Muscle of back (tissue), 11 donors: ENCODE results near the gene CUEDC2. TPM values are rescaled to one million over a fixed set of nuclear protein-coding genes. Genes with fewer than 3 reads are reported as not detected.

Source experiments
- DNase-seq, 3 donors: peaks; one replicate each; pipeline versions ENCODE4 v3.0.0 to v3.0.0-alpha.2; 2013
- polyA plus RNA-seq, 10 donors: library from polyadenylated mRNA; unstranded; fragments of 120-200 nt; gene quantifications; one replicate each; pipeline ENCODE4 v1.2.1, GENCODE V29; 2013; ENCODE audit not compliant: insufficient read length in 10 of 10

Gene CUEDC2
- polyA plus RNA-seq, 10 donors, result 45.7 to 63.9 (median 52.8) TPM

DNA sequence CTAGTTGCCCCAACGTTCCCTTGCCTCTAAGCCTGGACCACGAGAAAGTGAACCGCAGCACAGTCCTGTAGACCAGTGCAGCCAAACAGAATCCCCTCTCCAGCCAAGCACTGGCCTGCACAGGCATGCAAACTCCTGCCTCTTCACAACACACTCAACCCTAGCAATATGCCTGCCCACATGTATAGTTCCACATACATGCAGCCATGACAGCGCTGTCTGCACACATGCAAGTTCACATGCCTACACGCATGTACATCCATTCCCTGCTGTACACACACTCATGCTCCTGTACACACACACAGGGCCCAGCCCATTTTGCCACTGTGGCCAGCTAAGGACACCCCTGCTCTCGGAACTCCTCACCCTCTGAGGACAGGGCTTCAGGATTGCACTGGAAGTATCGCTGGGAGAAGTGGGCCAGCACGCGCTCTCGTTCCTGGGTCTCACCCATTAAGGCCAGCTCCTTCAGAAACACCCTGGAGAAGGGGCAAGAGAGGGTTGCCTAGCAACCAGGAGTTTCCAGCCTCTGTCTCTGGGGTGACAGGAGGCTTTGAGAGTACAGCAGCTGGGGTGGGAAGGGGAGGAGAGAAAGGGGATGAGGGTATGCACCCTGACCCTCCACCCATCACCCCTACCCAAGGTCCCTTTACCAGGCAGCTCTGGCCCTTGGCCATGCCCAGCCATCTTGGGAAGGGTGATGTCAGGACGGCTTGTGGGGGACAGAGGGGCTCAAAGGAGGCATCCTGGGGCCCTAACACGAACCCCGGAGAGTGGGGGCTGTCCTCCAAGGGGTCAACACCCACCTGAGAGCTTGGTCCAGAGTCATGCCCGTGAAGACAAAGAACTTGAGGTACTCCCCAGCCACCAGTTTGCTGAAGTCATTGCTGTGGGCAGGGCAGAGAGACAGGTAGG is 20.8 kb downstream of the CUEDC2 start:
- no peak for DNase-seq

DNA sequence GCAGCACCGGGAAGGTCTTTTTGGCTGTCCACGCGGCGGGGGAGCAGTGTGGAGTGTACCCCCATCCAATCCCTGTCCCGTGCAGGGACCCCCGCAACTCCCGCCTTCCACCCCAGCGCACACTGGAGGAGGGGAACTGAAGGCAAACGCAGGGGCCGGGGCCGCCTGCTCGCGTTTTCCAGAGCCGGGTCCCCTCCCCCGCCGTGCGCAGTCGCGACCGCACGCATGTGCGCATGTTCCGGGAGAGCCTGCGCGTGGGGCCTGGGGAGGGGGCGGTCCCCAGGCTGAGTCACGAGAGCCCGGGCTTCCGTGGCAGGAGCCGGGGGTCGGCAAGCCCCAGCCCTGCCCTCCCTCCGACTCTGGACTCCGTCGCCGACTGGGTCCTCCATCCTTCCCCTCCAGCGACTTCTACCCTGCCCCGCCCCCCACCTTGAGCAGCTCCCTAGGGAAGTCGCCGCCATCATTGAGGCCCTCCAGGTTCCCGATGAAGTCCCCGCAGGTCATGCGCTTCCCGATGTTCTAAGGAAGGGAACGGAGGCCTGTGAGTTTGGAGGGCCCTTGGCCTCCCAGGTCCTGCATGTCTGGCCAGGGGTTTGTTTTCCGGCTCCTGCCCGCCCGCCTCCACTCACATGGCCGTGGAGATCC is 21.8 kb downstream of the CUEDC2 start:
- peak in 2 of 3 donors; percentile 76 to 90 for DNase-seq

DNA sequence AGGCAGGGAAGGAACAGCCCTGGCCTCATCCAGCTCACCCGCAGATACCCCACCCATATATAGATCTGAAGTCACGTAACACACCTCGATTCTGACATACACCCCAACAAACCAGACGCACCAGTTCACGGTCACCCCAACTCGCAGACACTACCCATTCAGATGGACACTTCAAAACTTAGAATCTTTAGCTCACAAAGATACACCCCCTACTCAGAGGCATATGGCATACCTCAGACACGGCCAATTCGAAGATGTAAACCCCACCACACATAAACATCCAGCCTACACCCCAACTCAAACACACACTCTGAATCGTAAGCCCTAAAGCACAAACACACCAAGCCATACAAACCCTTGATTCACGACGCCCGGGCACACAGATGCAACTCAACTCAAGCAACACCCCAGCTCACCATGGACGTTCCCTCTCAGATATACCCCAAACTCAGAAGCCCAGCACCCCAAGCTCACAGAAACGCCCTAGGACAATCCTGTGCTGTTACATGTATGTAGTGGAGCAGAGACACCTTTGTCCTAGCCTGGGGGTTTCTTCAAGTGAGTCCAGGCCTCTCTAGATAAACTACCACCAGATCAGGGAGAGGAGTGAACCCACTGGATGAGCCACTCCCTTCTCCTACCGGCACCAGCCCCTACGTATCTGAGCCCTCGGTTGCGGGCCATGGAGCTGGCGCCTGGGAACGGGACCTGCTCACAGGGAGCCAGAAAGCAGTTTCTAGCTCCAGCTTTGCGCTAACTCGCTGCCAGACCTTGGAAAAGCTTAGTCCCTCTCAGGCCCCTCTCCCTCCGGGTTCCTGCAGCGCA is 22.6 kb downstream of the CUEDC2 start:
- no peak for DNase-seq

DNA sequence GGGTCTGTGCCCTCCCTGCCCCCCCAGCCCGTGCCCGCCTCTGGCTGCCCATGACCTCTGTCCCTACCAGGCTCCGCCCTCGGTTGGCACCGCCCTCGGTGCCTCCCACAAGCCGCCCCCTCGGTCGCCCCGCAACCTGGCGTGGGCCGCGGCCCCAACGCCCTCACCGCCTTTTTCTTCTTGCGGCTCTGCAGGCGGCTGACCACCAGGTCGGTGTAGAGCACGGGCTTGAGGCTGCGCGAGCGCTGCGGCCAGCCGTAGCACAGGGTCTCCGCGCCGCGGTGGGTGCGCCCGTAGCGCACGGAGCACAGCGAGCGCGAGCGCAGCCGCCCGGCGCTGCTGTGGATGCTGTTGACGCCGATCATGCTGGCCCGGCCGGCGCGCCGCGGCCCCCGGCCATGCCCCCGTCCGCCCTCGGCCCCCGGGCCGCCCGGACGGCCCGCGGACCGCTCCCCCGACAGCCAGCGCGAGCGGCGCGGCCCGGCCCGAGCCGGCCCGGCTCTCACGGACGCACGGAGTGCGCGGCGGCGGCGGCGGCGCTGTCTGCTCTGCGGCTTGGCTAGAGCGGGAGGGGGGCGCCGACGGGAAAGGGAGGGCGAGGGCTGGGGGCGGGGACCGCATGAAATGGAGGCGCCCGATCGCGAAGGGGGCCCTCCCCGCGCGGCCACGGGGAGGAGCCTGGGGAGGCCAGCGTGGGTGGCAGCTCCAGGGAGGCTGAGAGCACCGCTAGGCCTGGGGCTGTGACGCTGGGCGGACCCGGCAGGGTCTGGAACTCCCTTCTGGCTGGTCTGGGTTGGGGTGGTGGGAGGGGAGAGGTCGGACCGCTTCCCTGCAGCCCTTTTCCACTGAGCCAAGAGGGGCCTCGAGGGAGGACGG is 23.4 kb downstream of the CUEDC2 start:
- peak; percentile 32 to 88 (median 69) for DNase-seq

DNA sequence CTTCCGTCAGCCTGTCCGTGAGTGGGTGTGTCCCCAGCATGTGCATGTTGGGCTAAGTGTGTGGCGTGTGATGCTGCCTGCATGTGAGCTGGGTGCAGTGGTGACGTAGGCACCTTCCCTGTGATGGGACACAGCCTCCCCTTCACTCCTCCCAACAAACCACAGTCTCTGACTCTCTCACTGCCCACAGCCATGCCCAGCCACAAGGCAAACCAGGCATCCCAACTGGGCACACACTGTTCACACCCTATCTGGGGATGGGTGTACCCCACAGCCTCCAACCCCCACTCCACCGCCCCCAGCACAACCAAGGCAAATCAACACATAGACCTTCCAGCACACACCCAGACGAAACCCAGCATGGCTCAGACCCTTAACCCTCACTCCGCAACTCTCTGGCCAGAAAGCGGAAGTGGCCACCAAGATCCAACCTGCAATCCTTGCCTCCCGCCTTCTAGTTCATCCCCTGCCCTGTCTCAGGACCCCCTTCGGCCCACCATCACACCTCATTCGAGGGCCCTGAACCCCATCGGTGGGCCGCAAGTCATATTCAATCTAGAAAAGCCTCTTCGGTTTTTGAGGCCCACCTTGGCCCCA is 24.1 kb downstream of the CUEDC2 start:
- DNase-seq, result no peak

DNA sequence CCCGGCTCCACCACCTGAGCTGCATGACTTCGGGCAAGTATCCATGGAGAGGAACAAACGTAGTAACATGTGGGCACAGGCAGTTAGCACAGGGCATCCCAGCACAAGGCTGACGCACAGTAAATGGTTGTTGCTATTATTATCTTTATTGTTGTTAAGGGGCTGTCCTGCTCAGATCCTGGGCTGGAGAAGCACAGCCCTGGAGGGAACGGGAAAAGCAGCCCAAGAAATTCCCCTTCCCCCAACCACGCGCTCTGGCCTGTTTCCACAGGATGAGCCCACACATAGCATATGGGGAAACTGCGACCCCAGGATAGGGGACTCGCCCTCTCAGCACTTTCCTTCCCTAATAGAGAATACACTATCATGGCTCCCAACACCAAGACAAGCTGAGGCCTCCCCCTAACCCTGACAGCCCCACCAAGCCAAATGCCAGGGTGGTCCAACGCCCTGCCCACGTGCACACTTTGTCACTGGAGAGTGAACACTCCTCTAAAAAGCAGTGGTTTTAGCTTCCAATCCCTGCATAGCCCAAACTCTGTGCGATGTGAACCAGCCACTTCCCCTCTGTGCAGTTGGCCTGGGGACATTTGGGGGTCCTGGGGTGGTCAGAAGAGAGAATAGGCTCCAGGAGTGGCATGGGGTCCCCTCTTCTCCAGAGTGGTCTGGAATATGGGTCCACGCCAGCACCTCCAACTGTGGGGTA is 24.8 kb downstream of the CUEDC2 start:
- no peak for DNase-seq

DNA sequence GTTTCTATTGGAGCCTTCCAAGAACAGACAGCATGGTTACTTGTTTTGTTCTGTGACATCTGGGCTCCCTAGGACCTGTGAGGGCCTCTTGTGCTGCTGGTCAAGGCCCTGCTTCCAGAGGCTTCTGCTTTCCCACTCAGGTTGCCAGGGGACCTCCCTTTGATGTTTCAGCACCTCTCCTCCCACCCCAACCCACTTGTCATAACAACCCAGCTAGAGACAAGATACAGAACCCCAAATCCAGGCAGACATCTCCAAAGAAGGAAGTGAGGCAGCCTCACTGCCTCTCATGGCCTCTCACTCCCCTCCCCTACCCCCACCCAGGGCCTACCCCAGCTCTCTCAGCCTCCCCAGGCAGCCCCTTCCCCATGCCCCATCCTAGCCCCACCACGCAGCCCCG is 25.6 kb downstream of the CUEDC2 start:
- no peak for DNase-seq

DNA sequence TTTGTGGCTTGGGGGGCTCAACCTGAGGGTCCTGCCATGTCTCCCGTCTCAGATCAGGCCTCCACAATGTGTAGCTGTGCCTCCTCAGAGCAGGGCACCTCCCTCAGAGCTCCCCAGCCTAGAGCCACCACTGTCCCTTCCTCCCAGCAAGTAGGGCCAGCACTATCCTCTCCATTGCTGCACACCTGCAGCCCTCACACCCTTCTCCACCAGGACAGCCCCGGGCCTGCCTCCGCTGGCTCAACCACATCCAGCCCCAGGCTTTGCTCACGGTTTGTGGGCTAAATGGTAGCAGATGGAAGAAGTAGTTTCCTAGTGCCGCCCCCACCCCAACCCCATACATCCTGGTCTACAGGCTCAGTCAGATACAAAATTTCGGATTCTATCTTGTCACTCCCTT is 26.7 kb downstream of the CUEDC2 start:
- no peak for DNase-seq

DNA sequence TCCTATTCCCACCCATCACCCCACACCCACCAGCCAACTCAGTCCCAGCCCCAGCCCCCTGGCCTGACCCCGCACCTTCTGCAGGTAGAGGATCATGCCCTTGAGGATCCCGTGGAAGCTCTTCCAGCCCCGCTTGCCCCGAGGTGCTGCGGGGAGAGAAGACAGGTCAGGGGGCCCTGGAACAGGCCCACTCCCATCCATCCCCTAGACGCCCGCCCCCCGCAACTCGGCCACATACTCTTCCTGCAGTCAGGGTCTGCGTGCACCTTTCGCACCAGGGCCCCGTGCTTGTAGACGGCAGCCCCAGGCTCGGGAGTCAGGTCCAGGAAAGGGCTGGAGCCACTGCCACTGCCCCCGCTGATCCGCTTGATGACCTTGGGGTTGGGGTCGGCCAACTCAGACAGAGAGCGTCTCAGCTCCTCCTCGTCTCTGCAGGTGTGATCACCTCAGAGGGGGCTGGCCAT is 27.2 kb downstream of the CUEDC2 start:
- DNase-seq, result no peak

DNA sequence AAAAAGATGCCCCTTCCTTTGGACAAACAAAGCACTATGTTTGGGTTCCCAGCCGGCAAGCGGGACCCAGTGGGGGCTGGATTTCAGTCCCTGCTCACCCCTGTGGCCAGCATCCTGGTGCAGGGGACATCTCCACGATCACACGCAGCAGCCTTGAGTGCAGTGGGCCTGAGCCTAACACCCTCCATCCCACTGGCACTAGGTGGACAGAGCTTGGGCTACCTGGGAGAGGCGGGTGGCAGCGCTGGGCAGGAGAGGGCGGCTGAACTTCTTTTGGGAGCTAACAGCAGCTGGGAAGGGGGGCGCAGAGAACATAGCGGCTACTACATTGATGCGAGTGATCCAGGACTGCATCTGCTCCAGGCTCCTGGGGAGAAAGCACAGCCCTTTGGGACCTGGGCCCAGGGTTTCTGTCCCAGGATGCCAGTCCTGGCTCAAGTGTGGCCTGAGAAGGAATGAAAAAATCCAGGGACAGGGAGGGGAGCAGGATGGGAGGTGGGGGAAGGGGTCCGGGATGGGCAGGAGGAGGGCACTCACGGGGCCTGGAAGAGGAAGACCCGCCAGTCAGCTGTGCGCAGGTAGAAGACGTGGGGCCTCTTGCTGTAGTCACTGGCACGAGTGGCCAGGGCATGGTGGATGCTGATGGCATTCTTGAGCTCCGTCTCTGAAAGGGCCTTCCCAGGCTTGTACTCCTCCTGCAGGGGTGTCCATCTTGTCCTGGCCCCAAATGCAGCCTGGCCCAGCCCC is 27.8 kb downstream of the CUEDC2 start:
- no peak for DNase-seq

DNA sequence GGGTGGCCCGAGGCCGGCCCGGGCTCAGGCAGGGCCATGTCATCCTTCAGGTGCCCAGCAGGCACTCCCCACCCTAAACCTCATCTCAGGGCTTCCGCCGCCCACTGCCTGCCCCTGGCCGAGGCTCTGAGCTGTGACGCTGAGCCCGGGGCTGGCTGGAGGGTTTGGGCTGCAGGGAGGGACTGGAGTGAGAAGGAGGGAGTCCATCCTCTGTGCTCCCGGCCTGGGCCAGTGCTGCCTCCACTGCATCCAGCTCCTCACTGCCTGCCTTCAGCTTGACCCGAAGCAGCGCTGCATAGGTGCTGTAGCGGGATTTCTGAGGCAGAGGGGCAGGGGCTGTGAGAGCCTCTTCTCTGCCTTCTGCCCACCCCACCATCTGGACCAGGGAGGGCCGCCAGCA is 29.3 kb downstream of the CUEDC2 start:
- DNase-seq, result no peak

DNA sequence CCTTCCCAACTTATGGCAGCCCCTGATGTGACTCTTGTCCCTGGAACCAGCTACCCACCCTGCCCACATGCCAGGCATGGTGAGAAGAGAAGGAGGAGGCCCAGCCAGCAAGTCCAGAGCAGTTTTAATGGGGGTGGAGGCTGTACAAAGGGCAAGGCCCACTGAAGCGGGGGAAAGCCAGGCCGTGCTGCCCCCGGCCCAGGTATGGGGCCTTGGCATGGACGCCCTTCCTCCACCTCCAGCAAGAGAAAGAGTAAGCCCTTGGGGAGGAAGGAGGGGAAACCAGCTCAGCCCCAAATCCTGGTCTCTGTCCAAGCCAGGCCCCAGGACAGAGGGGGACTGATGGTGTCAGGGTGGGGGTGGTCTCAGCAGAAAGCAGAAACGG is 29.9 kb downstream of the CUEDC2 start:
- DNase-seq, result no peak

DNA sequence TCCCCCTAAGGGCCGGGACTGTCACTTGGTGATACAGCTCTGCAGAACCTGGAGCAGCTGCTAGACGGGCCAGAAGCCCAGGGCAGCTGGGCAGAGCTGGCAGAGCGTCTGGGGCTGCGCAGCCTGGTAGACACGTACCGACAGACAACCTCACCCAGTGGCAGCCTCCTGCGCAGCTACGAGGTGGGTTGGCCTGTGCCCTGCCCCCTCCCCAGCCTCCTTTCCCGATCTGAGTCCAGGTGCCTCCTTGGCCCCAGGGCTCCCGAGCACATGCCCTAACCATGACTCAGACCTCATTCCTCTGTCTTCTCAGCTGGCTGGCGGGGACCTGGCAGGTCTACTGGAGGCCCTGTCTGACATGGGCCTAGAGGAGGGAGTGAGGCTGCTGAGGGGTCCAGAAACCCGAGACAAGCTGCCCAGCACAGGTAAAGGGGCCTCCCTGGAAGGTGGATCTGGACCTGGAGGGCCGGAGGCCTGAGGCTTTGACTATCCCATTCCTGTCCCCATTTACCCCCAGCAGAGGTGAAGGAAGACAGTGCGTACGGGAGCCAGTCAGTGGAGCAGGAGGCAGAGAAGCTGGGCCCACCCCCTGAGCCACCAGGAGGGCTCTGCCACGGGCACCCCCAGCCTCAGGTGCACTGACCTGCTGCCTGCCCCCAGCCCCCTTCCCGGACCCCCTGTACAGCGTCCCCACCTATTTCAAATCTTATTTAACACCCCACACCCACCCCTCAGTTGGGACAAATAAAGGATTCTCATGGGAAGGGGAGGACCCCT is 30.5 kb downstream of the CUEDC2 start:
- DNase-seq, result no peak

DNA sequence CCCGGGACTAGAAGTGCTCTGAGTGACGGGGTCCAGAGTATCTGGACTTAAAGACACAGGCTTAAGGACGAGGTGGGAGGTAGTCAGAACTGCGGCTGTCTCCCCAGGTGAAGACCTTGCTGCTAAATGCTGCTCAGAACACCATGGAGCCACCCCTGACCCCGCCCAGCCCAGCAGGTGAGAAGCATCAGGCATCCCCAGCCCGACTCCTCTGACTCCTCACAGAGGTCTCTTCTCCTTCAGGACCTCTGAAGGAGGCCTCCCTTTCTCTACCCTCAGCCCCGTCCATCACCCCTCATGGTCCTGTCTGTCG is 31.1 kb downstream of the CUEDC2 start:
- DNase-seq, result no peak

DNA sequence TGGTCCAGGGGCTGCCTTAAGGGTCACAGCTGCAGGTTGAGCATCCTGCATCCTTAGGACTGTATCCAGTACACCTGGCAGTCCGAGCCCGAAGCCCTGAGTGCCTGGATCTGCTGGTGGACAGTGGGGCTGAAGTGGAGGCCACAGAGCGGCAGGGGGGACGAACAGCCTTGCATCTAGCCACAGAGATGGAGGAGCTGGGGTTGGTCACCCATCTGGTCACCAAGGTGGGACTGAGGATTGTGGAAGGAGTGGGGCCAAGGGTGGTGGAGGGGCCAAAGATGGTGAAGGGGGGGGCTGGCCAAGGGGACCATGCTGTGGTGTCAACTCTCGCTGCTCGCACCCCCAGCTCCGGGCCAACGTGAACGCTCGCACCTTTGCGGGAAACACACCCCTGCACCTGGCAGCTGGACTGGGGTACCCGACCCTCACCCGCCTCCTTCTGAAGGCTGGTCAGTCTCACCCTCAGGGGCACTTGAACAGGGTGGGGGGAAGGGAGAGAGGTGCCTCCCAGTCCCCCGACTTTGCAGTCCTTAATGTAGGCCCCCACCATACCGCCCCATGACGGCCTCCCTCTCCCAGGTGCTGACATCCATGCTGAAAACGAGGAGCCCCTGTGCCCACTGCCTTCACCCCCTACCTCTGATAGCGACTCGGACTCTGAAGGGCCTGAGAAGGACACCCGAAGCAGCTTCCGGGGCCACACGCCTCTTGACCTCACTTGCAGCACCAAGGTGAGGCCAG is 31.6 kb downstream of the CUEDC2 start:
- DNase-seq, result no peak

DNA sequence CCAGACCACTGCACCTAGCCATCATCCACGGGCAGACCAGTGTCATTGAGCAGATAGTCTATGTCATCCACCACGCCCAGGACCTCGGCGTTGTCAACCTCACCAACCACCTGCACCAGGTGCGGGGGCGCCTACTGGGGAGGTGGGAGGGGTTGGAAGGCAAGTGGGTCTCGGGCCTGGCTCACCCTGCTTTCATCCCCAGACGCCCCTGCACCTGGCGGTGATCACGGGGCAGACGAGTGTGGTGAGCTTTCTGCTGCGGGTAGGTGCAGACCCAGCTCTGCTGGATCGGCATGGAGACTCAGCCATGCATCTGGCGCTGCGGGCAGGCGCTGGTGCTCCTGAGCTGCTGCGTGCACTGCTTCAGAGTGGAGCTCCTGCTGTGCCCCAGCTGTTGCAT is 32.3 kb downstream of the CUEDC2 start:
- DNase-seq, result no peak

DNA sequence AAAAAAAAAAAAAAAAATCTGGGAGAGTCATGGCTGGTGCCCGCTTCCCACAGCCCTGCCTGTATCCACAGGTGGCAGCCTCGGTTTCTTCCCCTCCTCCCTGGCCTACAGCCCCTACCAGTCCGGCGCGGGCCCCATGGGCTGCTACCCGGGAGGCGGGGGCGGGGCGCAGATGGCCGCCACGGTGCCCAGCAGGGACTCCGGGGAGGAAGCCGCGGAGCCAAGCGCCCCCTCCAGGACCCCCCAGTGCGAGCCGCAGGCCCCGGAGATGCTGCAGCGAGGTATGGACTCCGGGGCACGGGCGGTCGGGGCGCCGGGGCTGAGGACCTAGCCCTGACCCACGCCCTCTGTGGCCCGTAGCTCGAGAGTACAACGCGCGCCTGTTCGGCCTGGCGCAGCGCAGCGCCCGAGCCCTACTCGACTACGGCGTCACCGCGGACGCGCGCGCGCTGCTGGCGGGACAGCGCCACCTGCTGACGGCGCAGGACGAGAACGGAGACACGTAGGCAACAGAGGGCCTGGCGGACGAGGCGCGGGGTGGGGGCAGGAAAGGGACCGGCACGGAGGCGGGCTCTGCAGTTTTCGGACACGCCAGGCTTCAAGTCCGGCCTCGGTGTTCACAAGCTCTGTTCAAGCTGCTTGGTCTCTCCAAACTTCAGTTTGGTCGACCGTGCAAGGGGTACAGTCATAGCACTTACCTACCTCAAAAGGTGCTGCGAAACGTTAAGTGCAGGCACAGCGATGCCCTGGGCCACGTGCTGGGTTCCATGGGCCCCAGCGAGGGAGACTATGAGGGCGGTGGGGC is 33.0 kb downstream of the CUEDC2 start:
- peak; percentile 87 to 97 (median 94) for DNase-seq
